HL-60 (cell line): ENCODE data around the gene STOML2.
A peak's percentile ranks its signal among the peaks of the same experiment; 100 is the strongest.

Experiments
- DNase-seq, 2 experiments: peaks; one replicate each; pipeline ENCODE4 v3.0.0-alpha.2; 2010 to 2020; ENCODE audit warnings: low read depth in 1 of 2, low spot score in 1 of 2
- H3K27ac ChIP-seq: fragments of 250-450 bp; sonication (Bioruptor Pico); replicated peaks from 2 replicates; pipeline ENCODE4 v1.5.1; 2020; ENCODE audit warnings: mild to moderate bottlenecking, moderate library complexity
- H3K27me3 ChIP-seq: fragments of 250-450 bp; sonication (Bioruptor Pico); 2 replicates; pipeline ENCODE4 v1.5.1; 2021; ENCODE audit warnings: mild to moderate bottlenecking, moderate library complexity; ENCODE audit not compliant: insufficient read depth, poor library complexity, severe bottlenecking
- H3K4me3 ChIP-seq: replicated peaks from 2 replicates; pipeline ENCODE4 v1.5.1; 2011; ENCODE audit warnings: mild to moderate bottlenecking, control low read depth, low read length; ENCODE audit not compliant: insufficient read depth
- GABPA ChIP-seq: IDR thresholded peaks from 2 replicates; pipeline ENCODE4 v1.6.1; 2012; ENCODE audit warnings: low read depth
- POLR2AphosphoS5 ChIP-seq: IDR thresholded peaks from 2 replicates; pipeline ENCODE4 v1.6.1; 2012; ENCODE audit warnings: low read depth
- SPI1 ChIP-seq: IDR thresholded peaks from 2 replicates; pipeline ENCODE4 v1.6.1; 2012; ENCODE audit warnings: low read depth, mild to moderate bottlenecking, borderline replicate concordance
- TF ChIP-seq, protein P1 (sequence below): IDR thresholded peaks from one replicate; pipeline ENCODE4 v1.5.1; 2011; ENCODE audit warnings: low read length, control low read depth, inconsistent platforms; ENCODE audit not compliant: insufficient read depth
- TF ChIP-seq, protein P2 (sequence below): IDR thresholded peaks from 2 replicates; pipeline ENCODE4 v1.6.1; 2012; ENCODE audit warnings: low read depth; ENCODE audit not compliant: insufficient replicate concordance

The STOML2 gene

DNA sequence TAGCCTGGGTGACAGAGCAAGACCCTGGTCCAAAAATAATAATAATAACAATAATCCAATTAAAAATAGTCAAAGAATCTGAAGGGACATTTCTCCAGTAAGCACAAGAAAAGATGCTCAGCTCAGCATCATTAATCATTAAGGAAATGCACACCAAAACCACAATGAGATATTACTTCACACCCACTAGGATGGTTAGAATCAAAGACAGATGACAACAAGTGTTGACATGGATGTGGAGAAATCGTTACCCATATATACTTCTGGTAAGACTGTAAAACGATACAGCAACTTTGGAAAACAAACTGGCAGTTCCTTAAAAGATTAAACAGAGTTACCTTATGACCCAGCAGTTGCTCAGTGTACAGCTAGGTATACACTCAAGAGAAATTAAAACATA lies 17.9 kb downstream of the STOML2 start:
- H3K4me3 ChIP-seq: no peak overlapping the region
- H3K27me3 ChIP-seq: no peaks in the 10 kb centered on the region
- DNase-seq: no peak
- TF ChIP-seq, protein P1, sequence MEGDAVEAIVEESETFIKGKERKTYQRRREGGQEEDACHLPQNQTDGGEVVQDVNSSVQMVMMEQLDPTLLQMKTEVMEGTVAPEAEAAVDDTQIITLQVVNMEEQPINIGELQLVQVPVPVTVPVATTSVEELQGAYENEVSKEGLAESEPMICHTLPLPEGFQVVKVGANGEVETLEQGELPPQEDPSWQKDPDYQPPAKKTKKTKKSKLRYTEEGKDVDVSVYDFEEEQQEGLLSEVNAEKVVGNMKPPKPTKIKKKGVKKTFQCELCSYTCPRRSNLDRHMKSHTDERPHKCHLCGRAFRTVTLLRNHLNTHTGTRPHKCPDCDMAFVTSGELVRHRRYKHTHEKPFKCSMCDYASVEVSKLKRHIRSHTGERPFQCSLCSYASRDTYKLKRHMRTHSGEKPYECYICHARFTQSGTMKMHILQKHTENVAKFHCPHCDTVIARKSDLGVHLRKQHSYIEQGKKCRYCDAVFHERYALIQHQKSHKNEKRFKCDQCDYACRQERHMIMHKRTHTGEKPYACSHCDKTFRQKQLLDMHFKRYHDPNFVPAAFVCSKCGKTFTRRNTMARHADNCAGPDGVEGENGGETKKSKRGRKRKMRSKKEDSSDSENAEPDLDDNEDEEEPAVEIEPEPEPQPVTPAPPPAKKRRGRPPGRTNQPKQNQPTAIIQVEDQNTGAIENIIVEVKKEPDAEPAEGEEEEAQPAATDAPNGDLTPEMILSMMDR: no peak
- TF ChIP-seq SPI1 (no peak), POLR2AphosphoS5 (no peak), GABPA (no peak)
- TF ChIP-seq, protein P2, sequence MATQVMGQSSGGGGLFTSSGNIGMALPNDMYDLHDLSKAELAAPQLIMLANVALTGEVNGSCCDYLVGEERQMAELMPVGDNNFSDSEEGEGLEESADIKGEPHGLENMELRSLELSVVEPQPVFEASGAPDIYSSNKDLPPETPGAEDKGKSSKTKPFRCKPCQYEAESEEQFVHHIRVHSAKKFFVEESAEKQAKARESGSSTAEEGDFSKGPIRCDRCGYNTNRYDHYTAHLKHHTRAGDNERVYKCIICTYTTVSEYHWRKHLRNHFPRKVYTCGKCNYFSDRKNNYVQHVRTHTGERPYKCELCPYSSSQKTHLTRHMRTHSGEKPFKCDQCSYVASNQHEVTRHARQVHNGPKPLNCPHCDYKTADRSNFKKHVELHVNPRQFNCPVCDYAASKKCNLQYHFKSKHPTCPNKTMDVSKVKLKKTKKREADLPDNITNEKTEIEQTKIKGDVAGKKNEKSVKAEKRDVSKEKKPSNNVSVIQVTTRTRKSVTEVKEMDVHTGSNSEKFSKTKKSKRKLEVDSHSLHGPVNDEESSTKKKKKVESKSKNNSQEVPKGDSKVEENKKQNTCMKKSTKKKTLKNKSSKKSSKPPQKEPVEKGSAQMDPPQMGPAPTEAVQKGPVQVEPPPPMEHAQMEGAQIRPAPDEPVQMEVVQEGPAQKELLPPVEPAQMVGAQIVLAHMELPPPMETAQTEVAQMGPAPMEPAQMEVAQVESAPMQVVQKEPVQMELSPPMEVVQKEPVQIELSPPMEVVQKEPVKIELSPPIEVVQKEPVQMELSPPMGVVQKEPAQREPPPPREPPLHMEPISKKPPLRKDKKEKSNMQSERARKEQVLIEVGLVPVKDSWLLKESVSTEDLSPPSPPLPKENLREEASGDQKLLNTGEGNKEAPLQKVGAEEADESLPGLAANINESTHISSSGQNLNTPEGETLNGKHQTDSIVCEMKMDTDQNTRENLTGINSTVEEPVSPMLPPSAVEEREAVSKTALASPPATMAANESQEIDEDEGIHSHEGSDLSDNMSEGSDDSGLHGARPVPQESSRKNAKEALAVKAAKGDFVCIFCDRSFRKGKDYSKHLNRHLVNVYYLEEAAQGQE: no peak
- no peak overlapping the region for H3K27ac ChIP-seq

DNA sequence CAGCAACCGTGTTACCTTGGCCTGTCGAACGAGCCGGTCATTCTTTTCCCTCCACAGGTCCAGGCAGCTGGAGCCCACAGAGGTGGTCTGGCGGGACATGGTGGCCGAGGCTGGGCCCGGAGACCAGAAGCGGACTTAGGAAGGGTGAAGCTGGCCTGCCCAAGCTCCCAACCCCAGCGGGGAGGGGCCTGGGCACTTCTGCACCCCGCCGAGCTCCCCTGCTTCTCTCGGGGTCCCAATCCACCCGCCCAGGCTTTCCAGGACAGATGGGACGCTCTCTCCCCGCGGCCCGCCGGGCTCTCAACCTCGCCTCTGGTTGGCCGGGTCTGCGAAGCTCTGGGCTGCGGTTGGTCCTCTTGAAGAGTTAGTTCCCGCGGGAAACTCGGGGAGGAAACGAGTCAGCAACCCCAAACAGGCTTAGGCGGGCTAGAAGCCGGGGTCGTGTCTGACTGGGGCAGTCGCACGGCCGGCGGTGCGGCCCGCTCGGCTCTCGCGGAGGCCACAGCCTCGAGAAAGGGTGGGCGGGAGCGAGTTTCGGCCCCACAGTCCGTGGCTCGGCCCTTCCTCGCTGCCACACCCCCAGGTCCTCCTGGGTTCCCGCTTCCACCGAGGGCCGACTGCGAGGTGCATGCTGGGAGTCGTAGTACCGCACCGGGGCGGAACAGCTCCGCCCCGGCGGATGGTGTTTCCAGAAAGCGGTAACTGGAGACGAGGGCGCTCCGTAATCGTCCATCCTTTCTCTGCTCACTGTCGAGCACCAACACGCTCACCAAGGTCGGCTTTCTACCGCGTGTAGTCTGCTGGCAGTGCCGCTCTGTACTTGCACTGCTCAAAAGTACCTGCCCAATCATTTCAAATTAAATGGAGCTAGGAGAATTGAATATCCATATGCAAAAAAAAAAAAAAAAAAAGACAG lies 23.2 kb downstream of the STOML2 start, which contains the start of gene FANCG:
Gene FANCG (minus strand): TSS at position 517 of the 916 bp plus-strand sequence. CDS start 418 bp downstream, at position 99.
- TF ChIP-seq, protein P1: no peak
- TF ChIP-seq, protein P2: peak; percentile 25
- peak; percentile 88 for TF ChIP-seq POLR2AphosphoS5
- TF ChIP-seq GABPA: peak; percentile 77
- peak; percentile 5; the same call in 1 of the 2 replicates for TF ChIP-seq SPI1
- H3K27ac ChIP-seq: peak within 1 kb of the TSS; percentile 98
- DNase-seq: peak; percentile 82 to 94

DNA sequence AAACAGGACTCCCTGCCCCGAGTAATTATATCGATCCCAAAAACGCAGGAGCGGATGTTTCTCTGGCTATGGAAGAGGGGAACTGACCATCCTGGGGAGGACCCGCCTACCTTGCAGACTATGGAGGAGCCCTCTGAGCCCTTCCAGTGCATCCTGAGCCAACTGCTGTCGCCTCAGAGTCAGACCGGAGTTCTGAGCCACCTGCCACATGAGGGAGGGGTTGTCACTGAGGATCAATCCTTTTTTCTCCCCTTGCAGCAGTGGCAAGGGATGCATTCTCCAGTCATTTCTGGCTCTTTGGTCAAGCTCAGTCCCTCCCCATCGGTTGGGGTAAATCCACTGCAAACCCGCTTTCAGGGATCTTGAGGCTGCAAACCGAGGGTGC lies 23.9 kb downstream of the STOML2 start:
- peak in 1 of 2 experiments; percentile 18 for DNase-seq
- H3K4me3 ChIP-seq: peak overlapping the region; percentile 73
- TF ChIP-seq, protein P2: no peak
- TF ChIP-seq POLR2AphosphoS5 (no peak), SPI1 (no peak), GABPA (no peak)
- TF ChIP-seq, protein P1: no peak
- no peaks in the 10 kb centered on the region for H3K27me3 ChIP-seq
- peak overlapping the region; percentile 98 for H3K27ac ChIP-seq

More for the DNA sequence above, 23.2 kb downstream of the STOML2 start, which contains the start of gene FANCG:
- peak within 1 kb of the TSS; percentile 73 for H3K4me3 ChIP-seq
- no peaks in the 10 kb centered on the region for H3K27me3 ChIP-seq
